Heart right ventricle (tissue), 16 donors: ENCODE measurements around the gene REG3G. TPM values are rescaled to one million over a fixed set of nuclear protein-coding genes. Genes with fewer than 3 reads are reported as not detected.

ENCODE experiments used
- ATAC-seq, 8 donors: fragments of 200-7000 bp; cut with Tn5 transposase; one replicate each; pipeline ENCODE4 v1.9.1; 2020; ENCODE audit warnings: mild to moderate bottlenecking in 8 of 8, moderate library complexity in 8 of 8, moderate number of reproducible peaks in 1 of 8
- DNase-seq, 2 donors: peaks; one replicate each; pipeline ENCODE4 v3.0.0-alpha.2; 2020
- H3K27ac ChIP-seq, 10 donors: fragments of 200-600 bp; sonication (generic) in 2 of 10; one replicate each; pipeline versions ENCODE4 v1.5.0 to v1.8.0; 2020 to 2022; ENCODE audit warnings: mild to moderate bottlenecking in 3 of 10
- H3K27me3 ChIP-seq, 7 donors: fragments of 200-600 bp; one replicate each; pipeline ENCODE4 v1.8.0; 2021 to 2022; ENCODE audit warnings: mild to moderate bottlenecking in 2 of 7
- H3K36me3 ChIP-seq, 9 donors: fragments of 200-600 bp; sonication (generic) in 1 of 9; one replicate each; pipeline versions ENCODE4 v1.5.0 to v1.8.0; 2020 to 2022; ENCODE audit warnings: mild to moderate bottlenecking in 2 of 9
- H3K4me1 ChIP-seq, 9 donors: fragments of 200-600 bp; sonication (generic) in 1 of 9; one replicate each; pipeline versions ENCODE4 v1.5.0 to v1.8.0; 2020 to 2022; ENCODE audit warnings: mild to moderate bottlenecking in 4 of 9
- H3K4me3 ChIP-seq, 10 donors: fragments of 200-600 bp; sonication (generic) in 2 of 10; one replicate each; pipeline versions ENCODE4 v1.5.0 to v1.8.0; 2020 to 2022; ENCODE audit warnings: mild to moderate bottlenecking in 7 of 10, moderate library complexity in 2 of 10
- H3K9me3 ChIP-seq, 11 donors: fragments of 200-600 bp in 10 of 11; sonication (generic) in 2 of 11; one replicate each; pipeline versions ENCODE4 v1.5.0 to v1.8.0; 2013 to 2022; ENCODE audit warnings: mild to moderate bottlenecking in 2 of 11, control low read depth in 1 of 11, moderate library complexity in 1 of 11
- CTCF ChIP-seq, 9 donors: fragments of 200-600 bp; sonication (generic) in 2 of 9; IDR thresholded peaks; one replicate each; pipeline versions ENCODE4 v1.5.0 to v1.8.0; 2021 to 2022; ENCODE audit warnings: antibody characterized with exemption in 9 of 9, mild to moderate bottlenecking in 5 of 9, moderate library complexity in 1 of 9
- WGBS, 2 donors: extraction: QIAGEN DNeasy Blood & Tissue Kit; methylation state at CpG; one replicate each; pipeline ENCODE4 v1.1.7; 2013; ENCODE audit warnings: inconsistent platforms in 1 of 2; 5-methylcytosine and 5-hydroxymethylcytosine counted together
- intact Hi-C, 10 donors: fragments of 100-400 bp; cut with DNase I; formaldehyde crosslinking; loops; one replicate each; pipeline versions ENCODE4 v1.11.1 to v1.14.2; 2022
- polyA plus RNA-seq, 2 donors: library from polyadenylated mRNA; stranded (reverse); fragments of 200-250 nt; gene quantifications; one replicate each; pipeline ENCODE4 v1.2.3, GENCODE V29; 2013
- total RNA-seq, 10 donors: library from RNA; stranded (reverse); fragmentation: NEBNext Ultra II Directional in 3 of 10; extraction: Animal tissue kit (Norgen Biotek cat#: 25700) in 3 of 10; gene quantifications; one replicate each; pipeline versions ENCODE4 v1.2.1 to v1.2.4, GENCODE V29; 2021 to 2023
- donor health status: Arrhythmogenic right ventricular cardiomyopathy.
- donor health status: ischemic (EF 13 %, LVEDD 7.1; RV severe dilation, severe dysfunction).
- donor health status: healthy with polysubstance abuse.
- donor health status: DM: no; HTN: yes; CAD: no.
- donor health status: DM: no; HTN: no; CAD: no.
- donor health status: ischemic (EF 25% LVEDD 6.9; RV normal size, moderate dysfunction).
- donor health status: ischemic (EF 25% LVEDD 5.7; RV mildly dilated, moderate dysfunction).
- donor health status: healthy.
- donor health status: DM: yes; HTN: yes; CAD: no.
- donor health status: Ischemic cardiomyopathy.
- donor health status: ischemic (EF 35%, LVEDD 5.7; RV mildly dilated, moderate dysfunction).
- donor health status: nonischemic (EF 11% LVEDD 7.7; RV severe dilation, severe dysfunction).
- donor health status: DM: yes; HTN: yes; CAD: no.
- donor health status: PGD.
- donor health status: ischemic (EF 29% LVEDD 5.4; RV normal size, mild dysfunction).
- donor health status: nonischemic (EF 23%, LVEDD 6.1; RV moderate dilation, normal function).

The REG3G gene
- total and polyA plus RNA-seq, 12 donors: 0.06 to 0.35 TPM; not detected in 10

GRCh38 chr2:79001285-79001684 is 24.2 kb upstream of the REG3G start:
- DNase-seq: no peak
- no peak overlapping the region for H3K4me3 ChIP-seq
- intact Hi-C loops: no loop called here

GRCh38 chr2:79004680-79005079 is 20.8 kb upstream of the REG3G start:
- ATAC-seq: no peak
- WGBS, 2 donors: 53 to 58% methylated on average over 5 of the region's 5 CpGs
- TF ChIP-seq CTCF (IDR thresholded peaks at IDR 0.05): no peak
- no peaks in the 10 kb centered on the region for H3K4me1 ChIP-seq
- H3K9me3 ChIP-seq: no peaks in the 10 kb centered on the region
- intact Hi-C loops: no loop called here
- peaks cover 0 to 5% (median 0%) of the 10 kb centered on the region in 7 donors for H3K27me3 ChIP-seq
- H3K27ac ChIP-seq: no peak overlapping the region
- H3K4me3 ChIP-seq: no peak overlapping the region
- no peaks in the 10 kb centered on the region for H3K36me3 ChIP-seq
- no peak for DNase-seq

More at GRCh38 chr2:79001285-79001684, 24.2 kb upstream of the REG3G start:
- no peak for TF ChIP-seq CTCF (IDR thresholded peaks at IDR 0.05)
- no peak for ATAC-seq
- no peaks in the 10 kb centered on the region for H3K36me3 ChIP-seq
- no peaks in the 10 kb centered on the region for H3K9me3 ChIP-seq
- WGBS, 2 donors: 77 to 85% methylated on average over 1 of the region's 1 CpG
- H3K27me3 ChIP-seq: peaks cover 0 to 3% (median 0%) of the 10 kb centered on the region in 7 donors
- H3K4me1 ChIP-seq: no peaks in the 10 kb centered on the region
- H3K27ac ChIP-seq: no peak overlapping the region

GRCh38 chr2:79005216-79005615 is 20.3 kb upstream of the REG3G start:
- H3K27ac ChIP-seq: no peak overlapping the region
- ATAC-seq (no peak), DNase-seq (no peak)
- H3K27me3 ChIP-seq: peaks cover 0 to 5% (median 0%) of the 10 kb centered on the region in 7 donors
- H3K4me1 ChIP-seq: no peaks in the 10 kb centered on the region
- intact Hi-C loops: no loop called here
- TF ChIP-seq CTCF (IDR thresholded peaks at IDR 0.05): no peak
- H3K36me3 ChIP-seq: no peaks in the 10 kb centered on the region
- no peaks in the 10 kb centered on the region for H3K9me3 ChIP-seq
- no peak overlapping the region for H3K4me3 ChIP-seq
- WGBS, 2 donors: 33% methylated on average over 3 of the region's 3 CpGs

GRCh38 chr2:79009388-79009787 is 16.1 kb upstream of the REG3G start:
- peaks cover 0 to 5% (median 0%) of the 10 kb centered on the region in 7 donors for H3K27me3 ChIP-seq
- ATAC-seq (no peak), DNase-seq (no peak)
- H3K36me3 ChIP-seq: no peaks in the 10 kb centered on the region
- 68 to 75% methylated on average over 2 of the region's 2 CpGs for WGBS, 2 donors
- H3K9me3 ChIP-seq: no peaks in the 10 kb centered on the region
- H3K27ac ChIP-seq: no peak overlapping the region
- H3K4me1 ChIP-seq: no peaks in the 10 kb centered on the region
- no peak for TF ChIP-seq CTCF (IDR thresholded peaks at IDR 0.05)
- intact Hi-C loops: no loop called here
- H3K4me3 ChIP-seq: no peak overlapping the region
